PC-3 (cell line): ENCODE measurements around the gene LRSAM1. TPM values are rescaled to one million over a fixed set of nuclear protein-coding genes. Genes with fewer than 3 reads are reported as not detected.

Experiments used
- ATAC-seq: fragments of 200-7000 bp; cut with Tn5 transposase; 2 replicates; pipeline ENCODE4 v1.9.1; 2020; ENCODE audit warnings: mild to moderate bottlenecking, moderate library complexity
- BruUV-seq: library from RNA; stranded (reverse); fragments of 400-500 nt; replicated peaks from 2 replicates; lab custom pipeline; 2021; lab: Mats Ljungman, UMichigan
- CTCF ChIA-PET: fragments of 300-600 bp; sonication (Branson Sonifier 250); formaldehyde crosslinking; loops from one replicate; lab custom pipeline; 2022; ENCODE audit warnings: antibody characterized with exemption; lab: Charles Lee
- POLR2A ChIA-PET: fragments of 300-600 bp; sonication (Branson Sonifier 250); formaldehyde crosslinking; loops from one replicate; lab custom pipeline; 2022; ENCODE audit warnings: antibody characterized with exemption; ENCODE audit not compliant: unreplicated experiment; lab: Charles Lee
- DNase-seq: peaks from one replicate; pipeline ENCODE4 v3.0.0-alpha.2; 2015
- H2AFZ ChIP-seq: fragments of 300-600 bp; sonication (generic); 2 replicates; pipeline ENCODE4 v1.6.0; 2016; ENCODE audit warnings: antibody characterized with exemption, low read length
- H3F3A ChIP-seq: fragments of 300-600 bp; sonication (generic); one replicate; pipeline ENCODE4 v1.6.0; 2017; ENCODE audit warnings: antibody characterized with exemption, low read length, control low read depth, mild to moderate bottlenecking; ENCODE audit not compliant: unreplicated experiment
- H3K27ac ChIP-seq: fragments of 300-600 bp; sonication (generic); 2 replicates; pipeline ENCODE4 v1.5.1; 2016; ENCODE audit warnings: mild to moderate bottlenecking, low read length
- H3K27me3 ChIP-seq: fragments of 300-600 bp; sonication (generic); 2 replicates; pipeline ENCODE4 v1.6.1; 2016; ENCODE audit warnings: low read length, mixed read lengths
- H3K36me3 ChIP-seq: fragments of 300-600 bp; sonication (generic); 2 replicates; pipeline ENCODE4 v1.6.1; 2016; ENCODE audit warnings: low read depth, mixed run types, low read length, mixed read lengths
- H3K4me1 ChIP-seq: fragments of 300-600 bp; sonication (generic); 2 replicates; pipeline ENCODE4 v1.5.1; 2016; ENCODE audit warnings: low read length; ENCODE audit not compliant: insufficient read depth
- H3K4me2 ChIP-seq: fragments of 300-600 bp; sonication (generic); 2 replicates; pipeline ENCODE4 v1.6.0; 2016; ENCODE audit warnings: low read length
- H3K4me3 ChIP-seq: fragments of 300-600 bp; sonication (generic); 2 replicates; pipeline ENCODE4 v1.5.1; 2016; ENCODE audit warnings: mild to moderate bottlenecking, low read length, mixed read lengths
- H3K79me2 ChIP-seq: fragments of 300-600 bp; sonication (generic); 2 replicates; pipeline ENCODE4 v1.6.1; 2017; ENCODE audit warnings: low read length, mixed read lengths
- H3K9ac ChIP-seq: fragments of 300-600 bp; sonication (generic); 2 replicates; pipeline ENCODE4 v1.6.0; 2016; ENCODE audit warnings: mild to moderate bottlenecking, low read length
- H3K9me2 ChIP-seq: fragments of 300-600 bp; sonication (generic); replicated peaks from 2 replicates; pipeline ENCODE4 v1.6.1; 2016; ENCODE audit warnings: mixed run types, low read length, mixed read lengths
- H3K9me3 ChIP-seq: fragments of 300-600 bp; sonication (generic); 2 replicates; pipeline ENCODE4 v1.6.1; 2016; ENCODE audit warnings: low read length, mixed read lengths
- H4K20me1 ChIP-seq: fragments of 300-600 bp; sonication (generic); 2 replicates; pipeline ENCODE4 v1.6.1; 2016; ENCODE audit warnings: low read length, mixed read lengths
- CTCF ChIP-seq: fragments of 300-600 bp; sonication (generic); conservative IDR thresholded peaks from 2 replicates; pipeline ENCODE4 v1.5.1; 2017; ENCODE audit warnings: antibody characterized with exemption, low read depth, mild to moderate bottlenecking, low read length
- EZH2 ChIP-seq: fragments of 300-600 bp; sonication (generic); IDR thresholded peaks from one replicate; pipeline ENCODE4 v1.6.1; 2017; ENCODE audit warnings: antibody characterized with exemption, mild to moderate bottlenecking, low read length; ENCODE audit not compliant: unreplicated experiment
- EZH2phosphoT487 ChIP-seq: fragments of 300-600 bp; sonication (generic); IDR thresholded peaks from 2 replicates; pipeline ENCODE4 v1.6.1; 2018; ENCODE audit warnings: mild to moderate bottlenecking, antibody characterized with exemption, low read length, borderline replicate concordance
- intact Hi-C: fragments of 100-400 bp; cut with micrococcal nuclease; formaldehyde crosslinking; loops from 2 replicates; pipeline ENCODE4 v1.9.0; 2023
- total RNA-seq: library from RNA; depleted of rRNA; stranded (reverse); fragments of >200 nt; gene quantifications from 2 replicates; pipeline ENCODE4 v1.2.3, GENCODE V29; 2014

LRSAM1 gene
- total RNA-seq, 1 experiment from 2014 or later = 9.6 TPM

GRCh38 chr9:127514468-127514867 is 63.2 kb downstream of the LRSAM1 start:
- Histone ChIP-seq H3K9me2 (no peaks in the 10 kb centered on the region), H3K4me1 (peaks cover 10% of the 10 kb centered on the region), H3K79me2 (0 out of 2 replicates have a peak, but pooled peaks cover 10% of the 10 kb centered on the region), H4K20me1 (no peaks in the 10 kb centered on the region), H3K27ac (no peak overlapping the region), H3K4me3 (no peak overlapping the region), H3K36me3 (peaks cover 36% of the 10 kb centered on the region), H3F3A (no peaks in the 10 kb centered on the region), H3K4me2 (no peak overlapping the region), H2AFZ (no peak overlapping the region), H3K27me3 (no peaks in the 10 kb centered on the region), H3K9ac (no peak overlapping the region), H3K9me3 (no peaks in the 10 kb centered on the region)
- CTCF ChIA-PET = no interaction called here
- TF ChIP-seq EZH2phosphoT487 (no peak), EZH2 (no peak), CTCF (no peak)
- no peak for DNase-seq
- intact Hi-C loops = no loop called here
- ATAC-seq = no peak
- POLR2A ChIA-PET = no interaction called here
- BruUV-seq = no TSS peak

- peaks cover 3% of the 10 kb centered on the region for H3F3A ChIP-seq
- H3K27ac ChIP-seq = no peak overlapping the region
- ATAC-seq (no peak), DNase-seq (no peak)
- H3K4me3 ChIP-seq = no peak overlapping the region
- peaks cover 30% of the 10 kb centered on the region for H3K36me3 ChIP-seq
- H3K27me3 ChIP-seq = no peaks in the 10 kb centered on the region
- no peak overlapping the region for H2AFZ ChIP-seq
- intact Hi-C loops = no loop called here
- H4K20me1 ChIP-seq = no peaks in the 10 kb centered on the region
- TF ChIP-seq CTCF (no peak), EZH2 (no peak), EZH2phosphoT487 (no peak)
- no peak overlapping the region for H3K9ac ChIP-seq
- no peaks in the 10 kb centered on the region for H3K9me3 ChIP-seq
- H3K4me1 ChIP-seq = peaks cover 36% of the 10 kb centered on the region
- H3K4me2 ChIP-seq = no peak overlapping the region
- H3K9me2 ChIP-seq = no peaks in the 10 kb centered on the region
- no TSS peak for BruUV-seq
- ChIA-PET CTCF (no interaction called here), POLR2A (no interaction called here)
- peaks cover 18% of the 10 kb centered on the region; the same call in 1 of the 2 replicates for H3K79me2 ChIP-seq
These were observed 65.7 kb downstream of the LRSAM1 start for GRCh38 chr9:127516835-127517607.

- Histone ChIP-seq H3K9me2 (no peaks in the 10 kb centered on the region), H2AFZ (no peak overlapping the region), H3K4me2 (no peak overlapping the region), H3K4me3 (no peak overlapping the region), H3K79me2 (peaks cover 18% of the 10 kb centered on the region; the same call in 1 of the 2 replicates), H3K9ac (no peak overlapping the region), H3K27ac (no peak overlapping the region), H3K36me3 (peaks cover 26% of the 10 kb centered on the region), H3F3A (peaks cover 3% of the 10 kb centered on the region), H3K4me1 (peaks cover 42% of the 10 kb centered on the region), H3K9me3 (no peaks in the 10 kb centered on the region), H3K27me3 (no peaks in the 10 kb centered on the region), H4K20me1 (no peaks in the 10 kb centered on the region)
- ChIA-PET CTCF (no interaction called here), POLR2A (no interaction called here)
- no TSS peak for BruUV-seq
- no peak for TF ChIP-seq EZH2
- no peak for TF ChIP-seq CTCF
- no peak for TF ChIP-seq EZH2phosphoT487
- no peak for ATAC-seq
- DNase-seq = no peak
- intact Hi-C loops = no loop called here
These were observed 66.3 kb downstream of the LRSAM1 start for GRCh38 chr9:127517620-127518019.
